ENCODE measurements around the gene USP49.

- TF ChIP-seq CTCF (IDR thresholded peaks at IDR 0.05): peak; percentile 83 to 88 (median 86)
- TF ChIP-seq POLR2A (IDR thresholded peaks at IDR 0.05): no peak
Measured at GRCh38 chr6:41936073-41936837, 41.1 kb upstream of the USP49 start.

All from right lobe of liver (tissue), 4 donors.